HEK293 (cell line): Measurements from ENCODE around the gene ARPC1A.

Experiments used
- SCRT1 ChIP-seq: fragments of 450-650 bp; formaldehyde crosslinking; IDR thresholded peaks from 2 replicates; pipeline ENCODE4 v1.5.1; 2016; ENCODE audit warnings: missing biosample characterization, missing genetic modification characterization, borderline replicate concordance
- ZNF23 ChIP-seq: fragments of 450-650 bp; formaldehyde crosslinking; IDR thresholded peaks from 2 replicates; pipeline ENCODE4 v1.5.1; 2016; ENCODE audit warnings: missing biosample characterization, missing genetic modification characterization, borderline replicate concordance
- ZNF501 ChIP-seq: fragments of 450-650 bp; formaldehyde crosslinking; IDR thresholded peaks from 2 replicates; pipeline ENCODE4 v1.5.1; 2016; ENCODE audit warnings: missing biosample characterization, missing genetic modification characterization
- TF ChIP-seq, protein P1 (sequence below): fragments of 450-650 bp; formaldehyde crosslinking; IDR thresholded peaks from 2 replicates; pipeline ENCODE4 v1.5.1; 2016; ENCODE audit warnings: missing biosample characterization, missing genetic modification characterization
- TF ChIP-seq, protein P2 (sequence below): fragments of 450-650 bp; formaldehyde crosslinking; IDR thresholded peaks from 2 replicates; pipeline ENCODE4 v1.5.1; 2016; ENCODE audit warnings: missing biosample characterization, missing genetic modification characterization
- TF ChIP-seq, protein P3 (sequence below): fragments of 450-650 bp; formaldehyde crosslinking; IDR thresholded peaks from 2 replicates; pipeline ENCODE4 v1.5.1; 2017; ENCODE audit warnings: missing biosample characterization, missing genetic modification characterization
- TF ChIP-seq, protein P4 (sequence below): fragments of 450-650 bp; formaldehyde crosslinking; conservative IDR thresholded peaks from 2 replicates; pipeline ENCODE4 v1.5.1; 2016; ENCODE audit warnings: low read depth, missing biosample characterization, missing genetic modification characterization
- TF ChIP-seq, protein P5 (sequence below): fragments of 450-650 bp; formaldehyde crosslinking; IDR thresholded peaks from 2 replicates; pipeline ENCODE4 v1.5.1; 2016; ENCODE audit warnings: missing biosample characterization, missing genetic modification characterization
- TF ChIP-seq, protein P6 (sequence below): fragments of 450-650 bp; formaldehyde crosslinking; IDR thresholded peaks from 2 replicates; pipeline ENCODE4 v1.5.1; 2016; ENCODE audit warnings: missing biosample characterization, missing genetic modification characterization
- TF ChIP-seq, protein P7 (sequence below): fragments of 450-650 bp; formaldehyde crosslinking; IDR thresholded peaks from 2 replicates; pipeline ENCODE4 v1.5.1; 2016; ENCODE audit warnings: missing biosample characterization, missing genetic modification characterization
- TF ChIP-seq, protein P8 (sequence below): fragments of 450-650 bp; formaldehyde crosslinking; IDR thresholded peaks from 2 replicates; pipeline ENCODE4 v1.5.1; 2016; ENCODE audit warnings: missing biosample characterization, missing genetic modification characterization

DNA sequence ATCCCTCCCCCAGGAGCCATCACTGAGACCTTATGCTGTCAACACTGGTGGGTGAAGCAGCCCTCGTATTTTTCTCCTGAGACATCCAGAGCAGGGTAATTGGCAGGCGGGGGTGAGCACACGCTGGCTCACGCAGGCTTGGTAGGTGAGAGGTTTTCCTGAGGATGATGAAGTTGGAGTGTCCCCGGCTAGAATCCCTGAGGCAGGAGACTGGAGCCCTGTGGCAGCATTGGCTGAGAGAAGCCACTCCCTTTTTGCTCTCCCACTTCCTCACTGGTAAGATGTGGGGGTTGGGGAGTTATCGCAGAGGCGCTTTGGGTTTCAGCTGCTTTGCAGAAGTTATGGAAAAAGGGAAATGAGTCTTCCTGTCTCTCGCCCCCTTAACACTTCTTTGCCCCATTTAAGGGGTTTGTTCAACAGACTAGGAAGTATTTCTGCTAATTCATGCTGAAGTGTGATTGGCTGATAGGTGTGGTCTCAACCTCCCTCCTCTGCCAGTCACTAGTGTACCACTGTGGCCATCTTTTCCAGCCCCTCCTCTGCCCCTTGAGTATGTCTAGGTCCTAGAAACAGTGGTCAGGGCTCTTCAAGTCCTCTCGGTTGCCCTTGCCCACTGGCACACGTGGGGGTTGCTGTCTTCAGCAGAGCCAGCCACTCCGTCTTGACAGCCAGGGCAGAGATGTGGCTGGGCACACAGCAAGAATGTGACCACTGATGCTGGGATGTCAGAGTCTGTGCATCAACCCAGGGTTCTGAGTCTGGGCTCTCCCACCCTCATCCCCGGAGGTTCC is 54.5 kb downstream of the ARPC1A start:
- TF ChIP-seq, protein P1, sequence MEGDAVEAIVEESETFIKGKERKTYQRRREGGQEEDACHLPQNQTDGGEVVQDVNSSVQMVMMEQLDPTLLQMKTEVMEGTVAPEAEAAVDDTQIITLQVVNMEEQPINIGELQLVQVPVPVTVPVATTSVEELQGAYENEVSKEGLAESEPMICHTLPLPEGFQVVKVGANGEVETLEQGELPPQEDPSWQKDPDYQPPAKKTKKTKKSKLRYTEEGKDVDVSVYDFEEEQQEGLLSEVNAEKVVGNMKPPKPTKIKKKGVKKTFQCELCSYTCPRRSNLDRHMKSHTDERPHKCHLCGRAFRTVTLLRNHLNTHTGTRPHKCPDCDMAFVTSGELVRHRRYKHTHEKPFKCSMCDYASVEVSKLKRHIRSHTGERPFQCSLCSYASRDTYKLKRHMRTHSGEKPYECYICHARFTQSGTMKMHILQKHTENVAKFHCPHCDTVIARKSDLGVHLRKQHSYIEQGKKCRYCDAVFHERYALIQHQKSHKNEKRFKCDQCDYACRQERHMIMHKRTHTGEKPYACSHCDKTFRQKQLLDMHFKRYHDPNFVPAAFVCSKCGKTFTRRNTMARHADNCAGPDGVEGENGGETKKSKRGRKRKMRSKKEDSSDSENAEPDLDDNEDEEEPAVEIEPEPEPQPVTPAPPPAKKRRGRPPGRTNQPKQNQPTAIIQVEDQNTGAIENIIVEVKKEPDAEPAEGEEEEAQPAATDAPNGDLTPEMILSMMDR (tag by site-specific recombination): no peak
- TF ChIP-seq, protein P2, sequence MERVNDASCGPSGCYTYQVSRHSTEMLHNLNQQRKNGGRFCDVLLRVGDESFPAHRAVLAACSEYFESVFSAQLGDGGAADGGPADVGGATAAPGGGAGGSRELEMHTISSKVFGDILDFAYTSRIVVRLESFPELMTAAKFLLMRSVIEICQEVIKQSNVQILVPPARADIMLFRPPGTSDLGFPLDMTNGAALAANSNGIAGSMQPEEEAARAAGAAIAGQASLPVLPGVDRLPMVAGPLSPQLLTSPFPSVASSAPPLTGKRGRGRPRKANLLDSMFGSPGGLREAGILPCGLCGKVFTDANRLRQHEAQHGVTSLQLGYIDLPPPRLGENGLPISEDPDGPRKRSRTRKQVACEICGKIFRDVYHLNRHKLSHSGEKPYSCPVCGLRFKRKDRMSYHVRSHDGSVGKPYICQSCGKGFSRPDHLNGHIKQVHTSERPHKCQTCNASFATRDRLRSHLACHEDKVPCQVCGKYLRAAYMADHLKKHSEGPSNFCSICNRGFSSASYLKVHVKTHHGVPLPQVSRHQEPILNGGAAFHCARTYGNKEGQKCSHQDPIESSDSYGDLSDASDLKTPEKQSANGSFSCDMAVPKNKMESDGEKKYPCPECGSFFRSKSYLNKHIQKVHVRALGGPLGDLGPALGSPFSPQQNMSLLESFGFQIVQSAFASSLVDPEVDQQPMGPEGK (tag by site-specific recombination): no peak
- TF ChIP-seq, protein P3, sequence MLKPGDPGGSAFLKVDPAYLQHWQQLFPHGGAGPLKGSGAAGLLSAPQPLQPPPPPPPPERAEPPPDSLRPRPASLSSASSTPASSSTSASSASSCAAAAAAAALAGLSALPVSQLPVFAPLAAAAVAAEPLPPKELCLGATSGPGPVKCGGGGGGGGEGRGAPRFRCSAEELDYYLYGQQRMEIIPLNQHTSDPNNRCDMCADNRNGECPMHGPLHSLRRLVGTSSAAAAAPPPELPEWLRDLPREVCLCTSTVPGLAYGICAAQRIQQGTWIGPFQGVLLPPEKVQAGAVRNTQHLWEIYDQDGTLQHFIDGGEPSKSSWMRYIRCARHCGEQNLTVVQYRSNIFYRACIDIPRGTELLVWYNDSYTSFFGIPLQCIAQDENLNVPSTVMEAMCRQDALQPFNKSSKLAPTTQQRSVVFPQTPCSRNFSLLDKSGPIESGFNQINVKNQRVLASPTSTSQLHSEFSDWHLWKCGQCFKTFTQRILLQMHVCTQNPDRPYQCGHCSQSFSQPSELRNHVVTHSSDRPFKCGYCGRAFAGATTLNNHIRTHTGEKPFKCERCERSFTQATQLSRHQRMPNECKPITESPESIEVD (tag by site-specific recombination): no peak
- TF ChIP-seq, protein P4, sequence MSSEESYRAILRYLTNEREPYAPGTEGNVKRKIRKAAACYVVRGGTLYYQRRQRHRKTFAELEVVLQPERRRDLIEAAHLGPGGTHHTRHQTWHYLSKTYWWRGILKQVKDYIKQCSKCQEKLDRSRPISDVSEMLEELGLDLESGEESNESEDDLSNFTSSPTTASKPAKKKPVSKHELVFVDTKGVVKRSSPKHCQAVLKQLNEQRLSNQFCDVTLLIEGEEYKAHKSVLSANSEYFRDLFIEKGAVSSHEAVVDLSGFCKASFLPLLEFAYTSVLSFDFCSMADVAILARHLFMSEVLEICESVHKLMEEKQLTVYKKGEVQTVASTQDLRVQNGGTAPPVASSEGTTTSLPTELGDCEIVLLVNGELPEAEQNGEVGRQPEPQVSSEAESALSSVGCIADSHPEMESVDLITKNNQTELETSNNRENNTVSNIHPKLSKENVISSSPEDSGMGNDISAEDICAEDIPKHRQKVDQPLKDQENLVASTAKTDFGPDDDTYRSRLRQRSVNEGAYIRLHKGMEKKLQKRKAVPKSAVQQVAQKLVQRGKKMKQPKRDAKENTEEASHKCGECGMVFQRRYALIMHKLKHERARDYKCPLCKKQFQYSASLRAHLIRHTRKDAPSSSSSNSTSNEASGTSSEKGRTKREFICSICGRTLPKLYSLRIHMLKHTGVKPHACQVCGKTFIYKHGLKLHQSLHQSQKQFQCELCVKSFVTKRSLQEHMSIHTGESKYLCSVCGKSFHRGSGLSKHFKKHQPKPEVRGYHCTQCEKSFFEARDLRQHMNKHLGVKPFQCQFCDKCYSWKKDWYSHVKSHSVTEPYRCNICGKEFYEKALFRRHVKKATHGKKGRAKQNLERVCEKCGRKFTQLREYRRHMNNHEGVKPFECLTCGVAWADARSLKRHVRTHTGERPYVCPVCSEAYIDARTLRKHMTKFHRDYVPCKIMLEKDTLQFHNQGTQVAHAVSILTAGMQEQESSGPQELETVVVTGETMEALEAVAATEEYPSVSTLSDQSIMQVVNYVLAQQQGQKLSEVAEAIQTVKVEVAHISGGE: no peak
- TF ChIP-seq, protein P5, sequence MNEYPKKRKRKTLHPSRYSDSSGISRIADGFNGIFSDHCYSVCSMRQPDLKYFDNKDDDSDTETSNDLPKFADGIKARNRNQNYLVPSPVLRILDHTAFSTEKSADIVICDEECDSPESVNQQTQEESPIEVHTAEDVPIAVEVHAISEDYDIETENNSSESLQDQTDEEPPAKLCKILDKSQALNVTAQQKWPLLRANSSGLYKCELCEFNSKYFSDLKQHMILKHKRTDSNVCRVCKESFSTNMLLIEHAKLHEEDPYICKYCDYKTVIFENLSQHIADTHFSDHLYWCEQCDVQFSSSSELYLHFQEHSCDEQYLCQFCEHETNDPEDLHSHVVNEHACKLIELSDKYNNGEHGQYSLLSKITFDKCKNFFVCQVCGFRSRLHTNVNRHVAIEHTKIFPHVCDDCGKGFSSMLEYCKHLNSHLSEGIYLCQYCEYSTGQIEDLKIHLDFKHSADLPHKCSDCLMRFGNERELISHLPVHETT (tag by site-specific recombination): no peak
- TF ChIP-seq, protein P6, sequence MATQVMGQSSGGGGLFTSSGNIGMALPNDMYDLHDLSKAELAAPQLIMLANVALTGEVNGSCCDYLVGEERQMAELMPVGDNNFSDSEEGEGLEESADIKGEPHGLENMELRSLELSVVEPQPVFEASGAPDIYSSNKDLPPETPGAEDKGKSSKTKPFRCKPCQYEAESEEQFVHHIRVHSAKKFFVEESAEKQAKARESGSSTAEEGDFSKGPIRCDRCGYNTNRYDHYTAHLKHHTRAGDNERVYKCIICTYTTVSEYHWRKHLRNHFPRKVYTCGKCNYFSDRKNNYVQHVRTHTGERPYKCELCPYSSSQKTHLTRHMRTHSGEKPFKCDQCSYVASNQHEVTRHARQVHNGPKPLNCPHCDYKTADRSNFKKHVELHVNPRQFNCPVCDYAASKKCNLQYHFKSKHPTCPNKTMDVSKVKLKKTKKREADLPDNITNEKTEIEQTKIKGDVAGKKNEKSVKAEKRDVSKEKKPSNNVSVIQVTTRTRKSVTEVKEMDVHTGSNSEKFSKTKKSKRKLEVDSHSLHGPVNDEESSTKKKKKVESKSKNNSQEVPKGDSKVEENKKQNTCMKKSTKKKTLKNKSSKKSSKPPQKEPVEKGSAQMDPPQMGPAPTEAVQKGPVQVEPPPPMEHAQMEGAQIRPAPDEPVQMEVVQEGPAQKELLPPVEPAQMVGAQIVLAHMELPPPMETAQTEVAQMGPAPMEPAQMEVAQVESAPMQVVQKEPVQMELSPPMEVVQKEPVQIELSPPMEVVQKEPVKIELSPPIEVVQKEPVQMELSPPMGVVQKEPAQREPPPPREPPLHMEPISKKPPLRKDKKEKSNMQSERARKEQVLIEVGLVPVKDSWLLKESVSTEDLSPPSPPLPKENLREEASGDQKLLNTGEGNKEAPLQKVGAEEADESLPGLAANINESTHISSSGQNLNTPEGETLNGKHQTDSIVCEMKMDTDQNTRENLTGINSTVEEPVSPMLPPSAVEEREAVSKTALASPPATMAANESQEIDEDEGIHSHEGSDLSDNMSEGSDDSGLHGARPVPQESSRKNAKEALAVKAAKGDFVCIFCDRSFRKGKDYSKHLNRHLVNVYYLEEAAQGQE: no peak
- TF ChIP-seq, protein P7, sequence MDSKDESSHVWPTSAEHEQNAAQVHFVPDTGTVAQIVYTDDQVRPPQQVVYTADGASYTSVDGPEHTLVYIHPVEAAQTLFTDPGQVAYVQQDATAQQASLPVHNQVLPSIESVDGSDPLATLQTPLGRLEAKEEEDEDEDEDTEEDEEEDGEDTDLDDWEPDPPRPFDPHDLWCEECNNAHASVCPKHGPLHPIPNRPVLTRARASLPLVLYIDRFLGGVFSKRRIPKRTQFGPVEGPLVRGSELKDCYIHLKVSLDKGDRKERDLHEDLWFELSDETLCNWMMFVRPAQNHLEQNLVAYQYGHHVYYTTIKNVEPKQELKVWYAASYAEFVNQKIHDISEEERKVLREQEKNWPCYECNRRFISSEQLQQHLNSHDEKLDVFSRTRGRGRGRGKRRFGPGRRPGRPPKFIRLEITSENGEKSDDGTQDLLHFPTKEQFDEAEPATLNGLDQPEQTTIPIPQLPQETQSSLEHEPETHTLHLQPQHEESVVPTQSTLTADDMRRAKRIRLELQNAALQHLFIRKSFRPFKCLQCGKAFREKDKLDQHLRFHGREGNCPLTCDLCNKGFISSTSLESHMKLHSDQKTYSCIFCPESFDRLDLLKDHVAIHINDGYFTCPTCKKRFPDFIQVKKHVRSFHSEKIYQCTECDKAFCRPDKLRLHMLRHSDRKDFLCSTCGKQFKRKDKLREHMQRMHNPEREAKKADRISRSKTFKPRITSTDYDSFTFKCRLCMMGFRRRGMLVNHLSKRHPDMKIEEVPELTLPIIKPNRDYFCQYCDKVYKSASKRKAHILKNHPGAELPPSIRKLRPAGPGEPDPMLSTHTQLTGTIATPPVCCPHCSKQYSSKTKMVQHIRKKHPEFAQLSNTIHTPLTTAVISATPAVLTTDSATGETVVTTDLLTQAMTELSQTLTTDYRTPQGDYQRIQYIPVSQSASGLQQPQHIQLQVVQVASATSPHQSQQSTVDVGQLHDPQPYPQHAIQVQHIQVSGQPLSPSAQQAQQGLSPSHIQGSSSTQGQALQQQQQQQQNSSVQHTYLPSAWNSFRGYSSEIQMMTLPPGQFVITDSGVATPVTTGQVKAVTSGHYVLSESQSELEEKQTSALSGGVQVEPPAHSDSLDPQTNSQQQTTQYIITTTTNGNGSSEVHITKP: no peak
- TF ChIP-seq, protein P8, sequence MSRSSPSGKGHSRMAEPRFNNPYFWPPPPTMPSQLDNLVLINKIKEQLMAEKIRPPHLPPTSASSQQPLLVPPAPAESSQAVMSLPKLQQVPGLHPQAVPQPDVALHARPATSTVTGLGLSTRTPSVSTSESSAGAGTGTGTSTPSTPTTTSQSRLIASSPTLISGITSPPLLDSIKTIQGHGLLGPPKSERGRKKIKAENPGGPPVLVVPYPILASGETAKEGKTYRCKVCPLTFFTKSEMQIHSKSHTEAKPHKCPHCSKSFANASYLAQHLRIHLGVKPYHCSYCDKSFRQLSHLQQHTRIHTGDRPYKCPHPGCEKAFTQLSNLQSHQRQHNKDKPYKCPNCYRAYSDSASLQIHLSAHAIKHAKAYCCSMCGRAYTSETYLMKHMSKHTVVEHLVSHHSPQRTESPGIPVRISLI: no peak
- TF ChIP-seq ZNF23 (tag by site-specific recombination): no peak
- no peak for TF ChIP-seq SCRT1 (tag by site-specific recombination)
- TF ChIP-seq ZNF501: no peak
